Measurements from ENCODE around the gene PHTF2. TPM values are rescaled to one million over a fixed set of nuclear protein-coding genes. Genes with fewer than 3 reads are reported as not detected.

PHTF2 gene
- total and polyA plus RNA-seq, 10 of the 15 experiments (the other 5 are each of a cell fraction or from before 2014, with no cell fraction given) = 12.9 to 41.8 (median 27.0) TPM

DNA sequence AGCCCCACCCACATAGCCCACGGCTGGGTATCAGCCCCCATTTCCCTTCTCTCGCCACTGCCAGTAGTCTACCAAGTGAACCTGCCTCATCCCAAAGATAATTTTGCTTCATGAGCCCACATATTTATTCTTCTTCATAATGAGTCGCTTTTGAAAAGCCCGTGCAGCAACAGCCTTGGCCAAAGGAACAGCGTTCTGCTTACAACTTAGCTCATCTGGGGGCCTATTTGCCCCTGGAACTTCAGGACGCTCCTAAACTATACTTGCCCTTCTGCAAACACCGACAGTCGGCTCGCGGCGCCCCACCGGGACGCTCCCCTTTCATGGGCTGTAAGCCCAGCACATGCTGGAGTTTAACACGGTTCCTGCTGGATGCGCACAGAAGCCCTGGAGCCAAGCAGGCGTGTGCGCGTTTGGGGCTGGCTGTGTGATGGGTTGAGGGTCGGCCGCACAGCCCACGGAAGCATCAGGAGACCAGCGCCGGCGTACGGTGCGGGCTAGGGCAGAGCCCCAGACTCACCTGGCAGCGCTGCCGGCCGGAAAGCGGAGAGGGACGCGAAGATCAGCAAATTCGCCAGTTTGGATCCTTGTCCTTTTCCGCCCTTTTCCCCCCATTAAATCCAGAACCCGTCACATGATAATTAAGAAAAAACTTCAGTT is 709 bp upstream of the PHTF2 start (continued):
- TF ChIP-seq HDAC2 (IDR thresholded peaks at IDR 0.05) (no peak), GATAD2B (conservative IDR thresholded peaks at IDR 0.05; ENCODE audit: low read depth) (no peak; the same call in 1 of the 2 replicates), EGR1 (IDR thresholded peaks at IDR 0.05; ENCODE audit: borderline replicate concordance in 1 of 2, low read depth in 2 of 2, low read length in 2 of 2) (no peak), CEBPB (IDR thresholded peaks at IDR 0.05; ENCODE audit: borderline replicate concordance in 1 of 2, low read depth in 2 of 2, low read length in 2 of 2) (no peak), HDGF (IDR thresholded peaks at IDR 0.05) (no peak), BACH1 (IDR thresholded peaks at IDR 0.05; ENCODE audit: borderline replicate concordance) (no peak), BHLHE40 (IDR thresholded peaks at IDR 0.05; ENCODE audit: borderline replicate concordance in 1 of 2, low read depth in 2 of 2, low read length in 1 of 2) (0 out of 4 replicates have a peak, but pooled peaks of 1 of the 2 experiments have one; percentile 51), RAD21 (IDR thresholded peaks at IDR 0.05; ENCODE audit: insufficient read depth, low read depth, low read length) (no peak), STAT1 (conservative IDR thresholded peaks at IDR 0.05) (no peak), ZNF384 (IDR thresholded peaks at IDR 0.05; ENCODE audit: borderline replicate concordance, low read depth, low read length) (no peak; the same call in 1 of the 2 replicates), ATF3 (IDR thresholded peaks at IDR 0.05; ENCODE audit: borderline replicate concordance, extremely low read depth, low read depth, low read length) (no peak), IRF3 (IDR thresholded peaks at IDR 0.05) (no peak), MEF2B (IDR thresholded peaks at IDR 0.05; ENCODE audit: partially characterized antibody, poor library complexity, severe bottlenecking) (no peak), TCF7 (IDR thresholded peaks at IDR 0.05; ENCODE audit: borderline replicate concordance) (no peak), ZNF24 (IDR thresholded peaks at IDR 0.05) (no peak), CHD4 (IDR thresholded peaks at IDR 0.05) (no peak), DPF2 (IDR thresholded peaks at IDR 0.05) (no peak), ZNF274 (IDR thresholded peaks at IDR 0.05; ENCODE audit: insufficient read depth, insufficient read length) (no peak), STAT3 (IDR thresholded peaks at IDR 0.05; ENCODE audit: low read depth, low read length) (no peak)
- TF ChIP-seq, protein P1, sequence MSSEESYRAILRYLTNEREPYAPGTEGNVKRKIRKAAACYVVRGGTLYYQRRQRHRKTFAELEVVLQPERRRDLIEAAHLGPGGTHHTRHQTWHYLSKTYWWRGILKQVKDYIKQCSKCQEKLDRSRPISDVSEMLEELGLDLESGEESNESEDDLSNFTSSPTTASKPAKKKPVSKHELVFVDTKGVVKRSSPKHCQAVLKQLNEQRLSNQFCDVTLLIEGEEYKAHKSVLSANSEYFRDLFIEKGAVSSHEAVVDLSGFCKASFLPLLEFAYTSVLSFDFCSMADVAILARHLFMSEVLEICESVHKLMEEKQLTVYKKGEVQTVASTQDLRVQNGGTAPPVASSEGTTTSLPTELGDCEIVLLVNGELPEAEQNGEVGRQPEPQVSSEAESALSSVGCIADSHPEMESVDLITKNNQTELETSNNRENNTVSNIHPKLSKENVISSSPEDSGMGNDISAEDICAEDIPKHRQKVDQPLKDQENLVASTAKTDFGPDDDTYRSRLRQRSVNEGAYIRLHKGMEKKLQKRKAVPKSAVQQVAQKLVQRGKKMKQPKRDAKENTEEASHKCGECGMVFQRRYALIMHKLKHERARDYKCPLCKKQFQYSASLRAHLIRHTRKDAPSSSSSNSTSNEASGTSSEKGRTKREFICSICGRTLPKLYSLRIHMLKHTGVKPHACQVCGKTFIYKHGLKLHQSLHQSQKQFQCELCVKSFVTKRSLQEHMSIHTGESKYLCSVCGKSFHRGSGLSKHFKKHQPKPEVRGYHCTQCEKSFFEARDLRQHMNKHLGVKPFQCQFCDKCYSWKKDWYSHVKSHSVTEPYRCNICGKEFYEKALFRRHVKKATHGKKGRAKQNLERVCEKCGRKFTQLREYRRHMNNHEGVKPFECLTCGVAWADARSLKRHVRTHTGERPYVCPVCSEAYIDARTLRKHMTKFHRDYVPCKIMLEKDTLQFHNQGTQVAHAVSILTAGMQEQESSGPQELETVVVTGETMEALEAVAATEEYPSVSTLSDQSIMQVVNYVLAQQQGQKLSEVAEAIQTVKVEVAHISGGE (CRISPR knock-in tag; IDR thresholded peaks at IDR 0.05) = no peak
